Natural killer cell (primary cell): Measurements from ENCODE around the gene VEZF1. TPM values are rescaled to one million over a fixed set of nuclear protein-coding genes. Genes with fewer than 3 reads are reported as not detected.

Source experiments
- ATAC-seq, 3 donors: fragments of 150-1000 bp in 2 of 3; fragments of 200-7000 bp in 1 of 3; cut with Tn5 transposase; 1 replicate in 1 of 3; 2 replicates in 2 of 3; pipeline ENCODE4 v1.10.0; 2021; ENCODE audit warnings: mild to moderate bottlenecking in 2 of 3, moderate library complexity in 2 of 3
- DNase-seq, 2 donors: peaks; one replicate each; pipeline versions ENCODE4 v3.0.0 to v3.0.0-alpha.2; 2013 to 2021; ENCODE audit warnings: mixed read lengths in 1 of 2
- H3K27ac ChIP-seq: one replicate; pipeline ENCODE4 v1.5.1; 2013; ENCODE audit warnings: mild to moderate bottlenecking, low read length
- H3K27me3 ChIP-seq: one replicate; pipeline ENCODE4 v1.6.1; 2013; ENCODE audit warnings: low read length; ENCODE audit not compliant: control insufficient read depth, insufficient read depth
- H3K36me3 ChIP-seq: one replicate; pipeline ENCODE4 v1.6.1; 2013; ENCODE audit warnings: low read length; ENCODE audit not compliant: control insufficient read depth, insufficient read depth
- H3K4me1 ChIP-seq: one replicate; pipeline ENCODE4 v1.6.1; 2013; ENCODE audit warnings: low read length; ENCODE audit not compliant: control insufficient read depth, insufficient read depth
- H3K4me3 ChIP-seq: one replicate; pipeline ENCODE4 v1.5.1; 2013; ENCODE audit warnings: low read length
- H3K9me3 ChIP-seq: one replicate; pipeline ENCODE4 v1.6.1; 2013; ENCODE audit warnings: low read length; ENCODE audit not compliant: control insufficient read depth, insufficient read depth
- H3K27ac Mint-ChIP-seq, 2 donors: one replicate each; pipeline ENCODE4 v1.8.0; 2022; ENCODE audit warnings: mild to moderate bottlenecking in 2 of 2, mixed read lengths in 2 of 2, moderate library complexity in 1 of 2
- H3K27me3 Mint-ChIP-seq, 2 donors: one replicate each; pipeline ENCODE4 v1.8.0; 2022; ENCODE audit warnings: low read depth in 2 of 2, mixed read lengths in 2 of 2
- H3K36me3 Mint-ChIP-seq: one replicate; pipeline ENCODE4 v1.8.0; 2022; ENCODE audit warnings: mixed read lengths
- H3K4me1 Mint-ChIP-seq, 2 donors: one replicate each; pipeline ENCODE4 v1.8.0; 2022; ENCODE audit warnings: mixed read lengths in 2 of 2
- H3K4me3 Mint-ChIP-seq: one replicate; pipeline ENCODE4 v1.8.0; 2022; ENCODE audit warnings: mild to moderate bottlenecking, moderate library complexity, mixed read lengths
- H3K9me3 Mint-ChIP-seq, 2 donors: one replicate each; pipeline ENCODE4 v1.8.0; 2022; ENCODE audit warnings: mixed read lengths in 2 of 2
- CTCF ChIP-seq: fragments of 200-600 bp; IDR thresholded peaks from one replicate; pipeline ENCODE4 v1.8.0; 2022; ENCODE audit warnings: antibody characterized with exemption
- WGBS: methylation state at CpG from one replicate; pipeline ENCODE4 v1.1.7; 2013; ENCODE audit warnings: missing lambda C conversion rate; ENCODE audit not compliant: insufficient coverage; 5-methylcytosine and 5-hydroxymethylcytosine counted together
- intact Hi-C: fragments of 100-400 bp; cut with micrococcal nuclease; formaldehyde crosslinking; loops from one replicate; pipeline ENCODE4 v1.14.2; 2022
- total RNA-seq, 4 donors: library from RNA; stranded (reverse); fragments of 120-200 nt in 1 of 4; gene quantifications; one replicate each; pipeline versions ENCODE4 v1.2.3 to v1.2.4, GENCODE V29; 2013 to 2022

Gene VEZF1
- total RNA-seq, 3 donors from 2014 or later (not counting 1 experiment from before 2014, with no cell fraction given) = 49.8 to 64.6 (median 63.4) TPM

GRCh38 chr17:57972151-57972550 is 15.9 kb downstream of the VEZF1 start:
- 71% methylated on average over 1 of the region's 1 CpG for WGBS
- H3K4me3 Mint-ChIP-seq = no peak overlapping the region

DNA sequence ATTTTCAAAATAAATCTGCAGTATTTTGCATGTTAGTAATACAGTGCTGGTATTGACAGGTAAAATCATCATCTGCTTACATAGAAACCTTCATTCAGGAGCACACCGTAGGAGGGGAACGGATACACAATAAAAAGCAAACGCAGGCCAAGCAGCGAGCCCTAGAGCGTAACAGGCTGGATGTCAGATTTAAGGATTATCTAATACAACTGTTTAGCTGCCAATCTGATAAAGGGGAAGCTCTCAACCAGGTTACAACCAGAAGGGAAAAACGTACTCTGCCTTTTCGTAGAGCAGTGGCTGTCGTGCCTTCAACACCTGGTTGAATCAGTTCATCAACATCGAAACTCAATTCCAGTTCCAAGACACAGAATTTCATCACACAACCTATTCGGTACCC is 16.5 kb downstream of the VEZF1 start:
- peaks cover 39% of the 10 kb centered on the region for H3K36me3 ChIP-seq
- peaks cover 7% of the 10 kb centered on the region in 2 donors for H3K4me1 Mint-ChIP-seq

More at GRCh38 chr17:57972151-57972550, 15.9 kb downstream of the VEZF1 start:
- intact Hi-C loops = no loop called here
- Histone ChIP-seq H3K4me3 (no peak overlapping the region), H3K4me1 (no peaks in the 10 kb centered on the region), H3K36me3 (peaks cover 44% of the 10 kb centered on the region), H3K27ac (no peak overlapping the region), H3K9me3 (no peaks in the 10 kb centered on the region), H3K27me3 (no peaks in the 10 kb centered on the region)
- peak overlapping the region in 1 of 2 donors; percentile 33 for H3K27ac Mint-ChIP-seq
- no peak for DNase-seq
- H3K27me3 Mint-ChIP-seq = peaks cover 0 to 8% of the 10 kb centered on the region in 2 donors
- peaks cover 23% of the 10 kb centered on the region for H3K36me3 Mint-ChIP-seq
- ATAC-seq = no peak
- peaks cover 7 to 8% of the 10 kb centered on the region in 2 donors for H3K4me1 Mint-ChIP-seq
- no peak for TF ChIP-seq CTCF
- no peaks in the 10 kb centered on the region for H3K9me3 Mint-ChIP-seq

GRCh38 chr17:57970710-57971109 is 17.3 kb downstream of the VEZF1 start:
- ATAC-seq = no peak

More for the DNA sequence above, 16.5 kb downstream of the VEZF1 start:
- Mint-ChIP-seq H3K9me3 (no peaks in the 10 kb centered on the region), H3K27me3 (peaks cover 0 to 8% of the 10 kb centered on the region in 2 donors), H3K36me3 (peaks cover 20% of the 10 kb centered on the region), H3K4me3 (no peak overlapping the region), H3K27ac (peak overlapping the region in 1 of 2 donors; percentile 52)
- DNase-seq (no peak), ATAC-seq (no peak)
- WGBS = 82% methylated on average over 10 of the region's 10 CpGs
- no peak for TF ChIP-seq CTCF
- no peaks in the 10 kb centered on the region for H3K27me3 ChIP-seq
- no peak overlapping the region for H3K4me3 ChIP-seq
- H3K27ac ChIP-seq = no peak overlapping the region
- intact Hi-C loops = no loop called here
- no peaks in the 10 kb centered on the region for H3K4me1 ChIP-seq
- H3K9me3 ChIP-seq = no peaks in the 10 kb centered on the region

More at GRCh38 chr17:57970710-57971109, 17.3 kb downstream of the VEZF1 start:
- Histone ChIP-seq H3K27me3 (no peaks in the 10 kb centered on the region), H3K4me1 (no peaks in the 10 kb centered on the region), H3K9me3 (no peaks in the 10 kb centered on the region), H3K4me3 (no peak overlapping the region), H3K27ac (no peak overlapping the region), H3K36me3 (peaks cover 30% of the 10 kb centered on the region)
- peaks cover 0 to 8% of the 10 kb centered on the region in 2 donors for H3K27me3 Mint-ChIP-seq
- H3K27ac Mint-ChIP-seq = peak overlapping the region in 1 of 2 donors; percentile 52
- 82% methylated on average over 4 of the region's 4 CpGs for WGBS
- no peaks in the 10 kb centered on the region for H3K4me1 Mint-ChIP-seq
- peaks cover 12% of the 10 kb centered on the region for H3K36me3 Mint-ChIP-seq
- H3K9me3 Mint-ChIP-seq = no peaks in the 10 kb centered on the region
- intact Hi-C loops = no loop called here
- no peak for DNase-seq
- no peak overlapping the region for H3K4me3 Mint-ChIP-seq
- no peak for TF ChIP-seq CTCF
